GM23338 (cell line): Measurements from ENCODE around the gene HIC2.

Source experiments
- CREB1 ChIP-seq: fragments of 250-450 bp; sonication (Bioruptor Pico); IDR thresholded peaks from 2 replicates; pipeline ENCODE4 v1.5.0; 2020; ENCODE audit warnings: low read depth, mild to moderate bottlenecking, moderate library complexity
- CTCF ChIP-seq, 2 experiments: fragments of 200-600 bp in 1 of 2; sonication (generic) in 1 of 2; conservative IDR thresholded peaks; 2 replicates each; pipeline versions ENCODE4 v1.5.1 to v1.6.1; 2016 to 2017; ENCODE audit warnings: antibody characterized with exemption in 2 of 2, low read depth in 2 of 2, mild to moderate bottlenecking in 2 of 2, moderate library complexity in 1 of 2
- EZH2 ChIP-seq: fragments of 200-600 bp; sonication (generic); IDR thresholded peaks from one replicate; pipeline ENCODE4 v1.8.0; 2017; ENCODE audit warnings: antibody characterized with exemption, mild to moderate bottlenecking, low read depth; ENCODE audit not compliant: unreplicated experiment
- EZH2phosphoT487 ChIP-seq: fragments of 200-600 bp; sonication (generic); IDR thresholded peaks from one replicate; pipeline ENCODE4 v1.8.1; 2018; ENCODE audit warnings: antibody characterized with exemption; ENCODE audit not compliant: unreplicated experiment
- JUNB ChIP-seq: IDR thresholded peaks from one replicate; pipeline ENCODE4 v1.6.1; 2016; ENCODE audit warnings: antibody characterized with exemption; ENCODE audit not compliant: unreplicated experiment
- POLR2AphosphoS5 ChIP-seq: IDR thresholded peaks from 2 replicates; pipeline ENCODE4 v1.6.1; 2016; ENCODE audit warnings: antibody characterized with exemption, low read depth
- REST ChIP-seq: IDR thresholded peaks from one replicate; pipeline ENCODE4 v1.6.1; 2018; ENCODE audit warnings: antibody characterized with exemption; ENCODE audit not compliant: unreplicated experiment
- TF ChIP-seq, protein P1 (sequence below): IDR thresholded peaks from 2 replicates; pipeline ENCODE4 v1.6.1; 2016; ENCODE audit warnings: antibody characterized with exemption

GRCh38 chr22:21444701-21445436 lies 27.7 kb downstream of the HIC2 start:
- no peak for TF ChIP-seq CTCF (conservative IDR thresholded peaks at IDR 0.05; ENCODE audit: low read depth in 2 of 2)
- no peak for TF ChIP-seq POLR2AphosphoS5
- TF ChIP-seq EZH2phosphoT487: no peak
- TF ChIP-seq EZH2: no peak
- TF ChIP-seq CREB1 (CRISPR knock-in tag): no peak
- TF ChIP-seq REST: no peak
- no peak for TF ChIP-seq JUNB
- TF ChIP-seq, protein P1, sequence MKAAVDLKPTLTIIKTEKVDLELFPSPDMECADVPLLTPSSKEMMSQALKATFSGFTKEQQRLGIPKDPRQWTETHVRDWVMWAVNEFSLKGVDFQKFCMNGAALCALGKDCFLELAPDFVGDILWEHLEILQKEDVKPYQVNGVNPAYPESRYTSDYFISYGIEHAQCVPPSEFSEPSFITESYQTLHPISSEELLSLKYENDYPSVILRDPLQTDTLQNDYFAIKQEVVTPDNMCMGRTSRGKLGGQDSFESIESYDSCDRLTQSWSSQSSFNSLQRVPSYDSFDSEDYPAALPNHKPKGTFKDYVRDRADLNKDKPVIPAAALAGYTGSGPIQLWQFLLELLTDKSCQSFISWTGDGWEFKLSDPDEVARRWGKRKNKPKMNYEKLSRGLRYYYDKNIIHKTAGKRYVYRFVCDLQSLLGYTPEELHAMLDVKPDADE: no peak
